ENCODE data around the gene PSME2. TPM values are rescaled to one million over a fixed set of nuclear protein-coding genes. Genes with fewer than 3 reads are reported as not detected.

The PSME2 gene
- total and polyA plus RNA-seq, 10 of the 15 experiments (the other 5 are each of a cell fraction or from before 2014, with no cell fraction given), result 510 to 3,542 (median 913) TPM

DNA sequence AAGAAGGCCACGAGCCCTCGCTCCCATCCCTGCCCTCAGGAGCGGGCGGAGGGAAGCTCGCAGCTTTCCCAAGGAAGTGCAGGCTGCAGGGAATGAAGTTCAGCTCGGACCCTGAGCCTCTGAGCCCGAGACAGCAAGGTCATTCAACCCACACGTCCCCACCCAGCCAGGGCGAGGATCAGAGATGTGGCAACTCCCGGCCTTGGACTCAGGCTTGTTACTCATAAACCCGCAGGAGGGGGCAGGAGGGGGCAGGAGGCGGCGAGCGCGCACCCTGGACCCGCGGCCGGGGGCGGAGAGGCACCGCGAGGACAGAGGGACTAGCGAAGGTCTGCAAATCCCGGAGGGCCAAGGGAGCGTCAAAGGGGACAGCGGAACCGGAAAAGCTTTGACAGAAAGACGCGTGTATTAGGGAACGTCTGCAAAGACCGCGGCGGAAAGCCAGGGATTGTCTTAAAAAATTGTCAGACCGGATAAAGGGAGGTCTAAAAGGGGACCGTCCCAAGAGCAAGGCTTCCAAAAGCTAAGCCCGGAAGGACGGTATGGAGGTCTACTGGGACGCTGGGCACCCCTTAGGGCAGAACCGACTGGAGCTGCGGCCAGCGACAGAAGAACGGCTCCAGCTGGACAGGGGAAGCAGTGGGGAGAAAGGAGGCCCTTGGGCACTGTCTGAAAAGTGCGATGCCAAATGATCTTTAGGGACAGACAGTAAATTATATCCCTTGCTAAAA, 32.4 kb downstream of the PSME2 start (continued):
- TF ChIP-seq ZBTB11 (CRISPR knock-in tag; IDR thresholded peaks at IDR 0.05) (no peak), CREM (IDR thresholded peaks at IDR 0.05; ENCODE audit: low read depth) (peak; percentile 51), NR2C2 (IDR thresholded peaks at IDR 0.05; ENCODE audit: borderline replicate concordance, control insufficient read depth, insufficient read length, low read depth) (no peak), ZNF207 (IDR thresholded peaks at IDR 0.05; ENCODE audit: borderline replicate concordance) (peak; percentile 39; the same call in 1 of the 2 replicates), NKRF (conservative IDR thresholded peaks at IDR 0.05) (peak; percentile 82), NBN (IDR thresholded peaks at IDR 0.05) (peak; percentile 92), PAX8 (IDR thresholded peaks at IDR 0.05) (peak; percentile 70; the same call in 1 of the 2 replicates), FOXM1 (IDR thresholded peaks at IDR 0.05; ENCODE audit: low read depth, low read length) (no peak), NFIC (IDR thresholded peaks at IDR 0.05; ENCODE audit: low read depth, low read length) (no peak), RB1 (IDR thresholded peaks at IDR 0.05; ENCODE audit: borderline replicate concordance) (0 out of 2 replicates have a peak, but pooled peaks have one; percentile 22), ATF7 (IDR thresholded peaks at IDR 0.05; ENCODE audit: low read depth) (peak; percentile 40; the same call in 1 of the 2 replicates), ESRRA (IDR thresholded peaks at IDR 0.05; ENCODE audit: low read length) (peak; percentile 79; the same call in 1 of the 2 replicates), YBX1 (IDR thresholded peaks at IDR 0.05) (no peak), POLR2AphosphoS2 (IDR thresholded peaks at IDR 0.05; ENCODE audit: low read depth, low read length) (peak; percentile 79), MEF2A (IDR thresholded peaks at IDR 0.05; ENCODE audit: insufficient read depth, low read depth, low read length) (peak; percentile 37; the same call in 1 of the 2 replicates), NRF1 (conservative IDR thresholded peaks at IDR 0.05; ENCODE audit: low read depth, low read length) (no peak), MXI1 (IDR thresholded peaks at IDR 0.05; ENCODE audit: low read depth, low read length) (peak; percentile 91)
- TF ChIP-seq, protein P1, sequence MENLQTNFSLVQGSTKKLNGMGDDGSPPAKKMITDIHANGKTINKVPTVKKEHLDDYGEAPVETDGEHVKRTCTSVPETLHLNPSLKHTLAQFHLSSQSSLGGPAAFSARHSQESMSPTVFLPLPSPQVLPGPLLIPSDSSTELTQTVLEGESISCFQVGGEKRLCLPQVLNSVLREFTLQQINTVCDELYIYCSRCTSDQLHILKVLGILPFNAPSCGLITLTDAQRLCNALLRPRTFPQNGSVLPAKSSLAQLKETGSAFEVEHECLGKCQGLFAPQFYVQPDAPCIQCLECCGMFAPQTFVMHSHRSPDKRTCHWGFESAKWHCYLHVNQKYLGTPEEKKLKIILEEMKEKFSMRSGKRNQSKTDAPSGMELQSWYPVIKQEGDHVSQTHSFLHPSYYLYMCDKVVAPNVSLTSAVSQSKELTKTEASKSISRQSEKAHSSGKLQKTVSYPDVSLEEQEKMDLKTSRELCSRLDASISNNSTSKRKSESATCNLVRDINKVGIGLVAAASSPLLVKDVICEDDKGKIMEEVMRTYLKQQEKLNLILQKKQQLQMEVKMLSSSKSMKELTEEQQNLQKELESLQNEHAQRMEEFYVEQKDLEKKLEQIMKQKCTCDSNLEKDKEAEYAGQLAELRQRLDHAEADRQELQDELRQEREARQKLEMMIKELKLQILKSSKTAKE (IDR thresholded peaks at IDR 0.05; ENCODE audit: low read depth, poor library complexity, severe bottlenecking), result peak; percentile 76
- TF ChIP-seq, protein P2, sequence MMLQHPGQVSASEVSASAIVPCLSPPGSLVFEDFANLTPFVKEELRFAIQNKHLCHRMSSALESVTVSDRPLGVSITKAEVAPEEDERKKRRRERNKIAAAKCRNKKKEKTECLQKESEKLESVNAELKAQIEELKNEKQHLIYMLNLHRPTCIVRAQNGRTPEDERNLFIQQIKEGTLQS (IDR thresholded peaks at IDR 0.05; ENCODE audit: borderline replicate concordance, extremely low read depth, low read depth, low read length), result no peak
- TF ChIP-seq, protein P3, sequence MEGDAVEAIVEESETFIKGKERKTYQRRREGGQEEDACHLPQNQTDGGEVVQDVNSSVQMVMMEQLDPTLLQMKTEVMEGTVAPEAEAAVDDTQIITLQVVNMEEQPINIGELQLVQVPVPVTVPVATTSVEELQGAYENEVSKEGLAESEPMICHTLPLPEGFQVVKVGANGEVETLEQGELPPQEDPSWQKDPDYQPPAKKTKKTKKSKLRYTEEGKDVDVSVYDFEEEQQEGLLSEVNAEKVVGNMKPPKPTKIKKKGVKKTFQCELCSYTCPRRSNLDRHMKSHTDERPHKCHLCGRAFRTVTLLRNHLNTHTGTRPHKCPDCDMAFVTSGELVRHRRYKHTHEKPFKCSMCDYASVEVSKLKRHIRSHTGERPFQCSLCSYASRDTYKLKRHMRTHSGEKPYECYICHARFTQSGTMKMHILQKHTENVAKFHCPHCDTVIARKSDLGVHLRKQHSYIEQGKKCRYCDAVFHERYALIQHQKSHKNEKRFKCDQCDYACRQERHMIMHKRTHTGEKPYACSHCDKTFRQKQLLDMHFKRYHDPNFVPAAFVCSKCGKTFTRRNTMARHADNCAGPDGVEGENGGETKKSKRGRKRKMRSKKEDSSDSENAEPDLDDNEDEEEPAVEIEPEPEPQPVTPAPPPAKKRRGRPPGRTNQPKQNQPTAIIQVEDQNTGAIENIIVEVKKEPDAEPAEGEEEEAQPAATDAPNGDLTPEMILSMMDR (IDR thresholded peaks at IDR 0.05 in 2 of 3, conservative IDR thresholded peaks at IDR 0.05 in 1 of 3; ENCODE audit: control insufficient read depth in 2 of 3, extremely low read depth in 1 of 3, insufficient read depth in 1 of 3, low read depth in 3 of 3, low read length in 3 of 3), result no peak
